H1 (cell line): Measurements from ENCODE around the gene GPR176. TPM values are rescaled to one million over a fixed set of nuclear protein-coding genes. Genes with fewer than 3 reads are reported as not detected.

Experiments
- CHD7 ChIP-seq: fragments of 300-600 bp; sonication (generic); IDR thresholded peaks from 2 replicates; pipeline ENCODE4 v1.7.1; 2012; ENCODE audit warnings: low read length, moderate library complexity, mild to moderate bottlenecking, inconsistent platforms; ENCODE audit not compliant: insufficient replicate concordance
- EZH2 ChIP-seq: fragments of 200-600 bp; sonication (generic); IDR thresholded peaks from 2 replicates; pipeline ENCODE4 v1.7.1; 2012; ENCODE audit warnings: low read depth, mild to moderate bottlenecking, moderate library complexity, low read length, inconsistent platforms; ENCODE audit not compliant: severe bottlenecking
- FOSL1 ChIP-seq: IDR thresholded peaks from 2 replicates; pipeline ENCODE4 v1.6.1; 2011; ENCODE audit warnings: mild to moderate bottlenecking, low read depth, low read length, moderate library complexity; ENCODE audit not compliant: insufficient read depth
- NRF1 ChIP-seq: IDR thresholded peaks from 2 replicates; pipeline ENCODE4 v1.6.1; 2011; ENCODE audit warnings: mild to moderate bottlenecking, low read depth, low read length, improper control_type of control experiment
- TEAD4 ChIP-seq: IDR thresholded peaks from 2 replicates; pipeline ENCODE4 v1.6.1; 2012; ENCODE audit warnings: low read depth, low read length, inconsistent platforms, mixed read lengths
- polyA plus RNA-seq, 7 experiments: library from polyadenylated mRNA; depleted of rRNA in 3 of 7; stranded (reverse) in 5 of 7; unstranded in 2 of 7; fragments of >200 nt in 5 of 7; fragments of 200-250 nt in 2 of 7; gene quantifications; 1 replicate in 5 of 7; 2 replicates in 1 of 7; 4 replicates in 1 of 7; pipeline versions ENCODE4 v1.2.1 to v1.2.3, GENCODE V29; 2011 to 2013; ENCODE audit warnings: missing spikeins in 2 of 7, mixed read lengths in 2 of 7
- total RNA-seq: library from RNA; stranded (reverse); fragmentation: NEBNext Ultra II Directional; extraction: Animal tissue kit (Norgen Biotek cat#: 25700); gene quantifications from 2 replicates; pipeline ENCODE4 v1.2.1, GENCODE V29; 2021

The GPR176 gene
- total and polyA plus RNA-seq, 2 of the 8 experiments (the other 6 are each of a cell fraction or from before 2014, with no cell fraction given), result 190 to 281 TPM

GRCh38 chr15:39852250-39852649 is 67.8 kb downstream of the GPR176 start (continued):
- TF ChIP-seq CHD7 (no peak), FOSL1 (no peak), EZH2 (no peak), NRF1 (no peak), TEAD4 (peak; percentile 26; the same call in 1 of the 2 replicates)
